Astrocyte of the spinal cord (primary cell): Measurements from ENCODE around the gene PSME4.

Experiments used
- DNase-seq: peaks from one replicate; pipeline ENCODE4 v3.0.0; 2011; ENCODE audit warnings: low read depth, low spot score
- H3K4me3 ChIP-seq: 2 replicates; pipeline ENCODE4 v1.5.1; 2011; ENCODE audit warnings: low read depth, mild to moderate bottlenecking, low read length, moderate library complexity
- CTCF ChIP-seq: IDR thresholded peaks from 2 replicates; pipeline ENCODE4 v1.5.1; 2012; ENCODE audit warnings: low read depth, mild to moderate bottlenecking, low read length, inconsistent platforms
- in situ Hi-C: cut with HindIII; loops from 2 replicates; pipeline ENCODE4 v1.10.0; 2017; ENCODE audit warnings: low sequenced_read_pairs

The PSME4 gene

GRCh38 chr2:53970724-53971602 lies at the start of gene PSME4:
TSS of gene PSME4 (minus strand) at chr2:53970993. CDS start at chr2:53970784, 209 bp downstream.
- peak; percentile 89 for DNase-seq
- in situ Hi-C loops, result no loop called here
- H3K4me3 ChIP-seq, result peak within 1 kb of the TSS; percentile 96
- TF ChIP-seq CTCF, result no peak

- DNase-seq, result peak; percentile 76
- in situ Hi-C loops, result no loop called here
- TF ChIP-seq CTCF, result no peak
- H3K4me3 ChIP-seq, result no peak overlapping the region
Measured at GRCh38 chr2:54015798-54016699, 45.3 kb upstream of the PSME4 start.

GRCh38 chr2:54013996-54014395 lies 43.2 kb upstream of the PSME4 start:
- DNase-seq, result no peak
- H3K4me3 ChIP-seq, result no peak overlapping the region
- in situ Hi-C loops, result no loop called here
- no peak for TF ChIP-seq CTCF

- no peak for DNase-seq
- H3K4me3 ChIP-seq, result no peak overlapping the region
- TF ChIP-seq CTCF, result no peak
- in situ Hi-C loops, result no loop called here
Measured at GRCh38 chr2:54012538-54013141, 41.8 kb upstream of the PSME4 start.

GRCh38 chr2:54009549-54009948 lies 38.8 kb upstream of the PSME4 start:
- no peak for TF ChIP-seq CTCF
- in situ Hi-C loops, result no loop called here
- DNase-seq, result no peak
- no peak overlapping the region for H3K4me3 ChIP-seq

GRCh38 chr2:54008439-54008838 lies 37.6 kb upstream of the PSME4 start:
- no peak for TF ChIP-seq CTCF
- in situ Hi-C loops, result no loop called here
- no peak overlapping the region for H3K4me3 ChIP-seq
- DNase-seq, result no peak
